Measurements from ENCODE around the gene MEGF8.

The MEGF8 gene

GRCh38 chr19:42323473-42323851, 2.0 kb upstream of the MEGF8 start:
- Histone ChIP-seq H3K27me3 (replicated peaks; ENCODE audit: control insufficient read depth, insufficient read depth, low read length) (no peaks in the 10 kb centered on the region; the same call in 1 of the 2 replicates), H3K4me3 (replicated peaks; ENCODE audit: low read depth, low read length) (no peak overlapping the region), H3K36me3 (ENCODE audit: control insufficient read depth, insufficient read depth, low read length) (no peaks in the 10 kb centered on the region)
- no peak for DNase-seq (ENCODE audit: extremely low read depth, insufficient read length)
- no peak for TF ChIP-seq CTCF (IDR thresholded peaks at IDR 0.05; ENCODE audit: insufficient read depth, low read length, poor library complexity, severe bottlenecking)

GRCh38 chr19:42323852-42324654, 1.4 kb upstream of the MEGF8 start:
- no peaks in the 10 kb centered on the region for H3K36me3 ChIP-seq (ENCODE audit: control insufficient read depth, insufficient read depth, low read length)
- DNase-seq (ENCODE audit: extremely low read depth, insufficient read length): no peak
- H3K27me3 ChIP-seq (replicated peaks; ENCODE audit: control insufficient read depth, insufficient read depth, low read length): no peaks in the 10 kb centered on the region; the same call in 1 of the 2 replicates
- TF ChIP-seq CTCF (IDR thresholded peaks at IDR 0.05; ENCODE audit: insufficient read depth, low read length, poor library complexity, severe bottlenecking): no peak
- peak overlapping the region; percentile 53; the same call in 1 of the 2 replicates for H3K4me3 ChIP-seq (replicated peaks; ENCODE audit: low read depth, low read length)

GRCh38 chr19:42324655-42325307, 654 bp upstream of the MEGF8 start:
- Histone ChIP-seq H3K36me3 (ENCODE audit: control insufficient read depth, insufficient read depth, low read length) (no peaks in the 10 kb centered on the region), H3K27me3 (replicated peaks; ENCODE audit: control insufficient read depth, insufficient read depth, low read length) (no peaks in the 10 kb centered on the region; the same call in 1 of the 2 replicates), H3K4me3 (replicated peaks; ENCODE audit: low read depth, low read length) (peak overlapping the region; percentile 53)
- no peak for DNase-seq (ENCODE audit: extremely low read depth, insufficient read length)
- TF ChIP-seq CTCF (IDR thresholded peaks at IDR 0.05; ENCODE audit: insufficient read depth, low read length, poor library complexity, severe bottlenecking): no peak

GRCh38 chr19:42325896-42326771, 699 bp downstream of the MEGF8 start:
- TF ChIP-seq CTCF (IDR thresholded peaks at IDR 0.05; ENCODE audit: insufficient read depth, low read length, poor library complexity, severe bottlenecking): peak; percentile 49
- peak overlapping the region; percentile 93 for H3K4me3 ChIP-seq (replicated peaks; ENCODE audit: low read depth, low read length)
- peak; percentile 56 for DNase-seq (ENCODE audit: extremely low read depth, insufficient read length)
- H3K36me3 ChIP-seq (ENCODE audit: control insufficient read depth, insufficient read depth, low read length): no peaks in the 10 kb centered on the region
- H3K27me3 ChIP-seq (replicated peaks; ENCODE audit: control insufficient read depth, insufficient read depth, low read length): no peaks in the 10 kb centered on the region; the same call in 1 of the 2 replicates

- no peak for TF ChIP-seq CTCF (IDR thresholded peaks at IDR 0.05; ENCODE audit: insufficient read depth, low read length, poor library complexity, severe bottlenecking)
These were observed 1.5 kb downstream of the MEGF8 start for GRCh38 chr19:42326969-42327368.

More at GRCh38 chr19:42326969-42327368, 1.5 kb downstream of the MEGF8 start:
- Histone ChIP-seq H3K4me3 (replicated peaks; ENCODE audit: low read depth, low read length) (no peak overlapping the region), H3K36me3 (ENCODE audit: control insufficient read depth, insufficient read depth, low read length) (no peaks in the 10 kb centered on the region), H3K27me3 (replicated peaks; ENCODE audit: control insufficient read depth, insufficient read depth, low read length) (no peaks in the 10 kb centered on the region; the same call in 1 of the 2 replicates)
- DNase-seq (ENCODE audit: extremely low read depth, insufficient read length): no peak

Measured in GM06990 (cell line).